Mammary epithelial cell (primary cell): ENCODE data around the gene RIN1.

ENCODE experiments used
- EZH2 ChIP-seq: IDR thresholded peaks from 2 replicates; pipeline ENCODE4 v1.6.1; 2012; ENCODE audit warnings: low read length, inconsistent platforms, borderline replicate concordance
- TF ChIP-seq, protein P1 (sequence below), 2 donors: IDR thresholded peaks in 1 of 2; conservative IDR thresholded peaks in 1 of 2; 2 replicates each; pipeline ENCODE4 v1.5.1; 2011 to 2012; ENCODE audit warnings: inconsistent platforms in 2 of 2, low read length in 2 of 2, mild to moderate bottlenecking in 2 of 2, control low read depth in 1 of 2, low read depth in 1 of 2; ENCODE audit not compliant: insufficient read depth in 1 of 2; ENCODE audit errors: extremely low read depth in 1 of 2

- TF ChIP-seq EZH2 = no peak
- TF ChIP-seq, protein P1, sequence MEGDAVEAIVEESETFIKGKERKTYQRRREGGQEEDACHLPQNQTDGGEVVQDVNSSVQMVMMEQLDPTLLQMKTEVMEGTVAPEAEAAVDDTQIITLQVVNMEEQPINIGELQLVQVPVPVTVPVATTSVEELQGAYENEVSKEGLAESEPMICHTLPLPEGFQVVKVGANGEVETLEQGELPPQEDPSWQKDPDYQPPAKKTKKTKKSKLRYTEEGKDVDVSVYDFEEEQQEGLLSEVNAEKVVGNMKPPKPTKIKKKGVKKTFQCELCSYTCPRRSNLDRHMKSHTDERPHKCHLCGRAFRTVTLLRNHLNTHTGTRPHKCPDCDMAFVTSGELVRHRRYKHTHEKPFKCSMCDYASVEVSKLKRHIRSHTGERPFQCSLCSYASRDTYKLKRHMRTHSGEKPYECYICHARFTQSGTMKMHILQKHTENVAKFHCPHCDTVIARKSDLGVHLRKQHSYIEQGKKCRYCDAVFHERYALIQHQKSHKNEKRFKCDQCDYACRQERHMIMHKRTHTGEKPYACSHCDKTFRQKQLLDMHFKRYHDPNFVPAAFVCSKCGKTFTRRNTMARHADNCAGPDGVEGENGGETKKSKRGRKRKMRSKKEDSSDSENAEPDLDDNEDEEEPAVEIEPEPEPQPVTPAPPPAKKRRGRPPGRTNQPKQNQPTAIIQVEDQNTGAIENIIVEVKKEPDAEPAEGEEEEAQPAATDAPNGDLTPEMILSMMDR (conservative IDR thresholded peaks at IDR 0.05 in 1 of 2, IDR thresholded peaks at IDR 0.05 in 1 of 2; ENCODE audit: extremely low read depth in 1 of 2, insufficient read depth in 1 of 2, low read depth in 1 of 2, low read length in 2 of 2) = no peak
These were observed 552 bp downstream of the RIN1 start for GRCh38 chr11:66335531-66336233.
